Mucosa of descending colon (tissue), 3 donors: ENCODE data around the gene APOL4. TPM values are rescaled to one million over a fixed set of nuclear protein-coding genes. Genes with fewer than 3 reads are reported as not detected.
A peak's percentile ranks its signal among the peaks of the same experiment; 100 is the strongest.
"Not testable (repeated sequence)": the region's sequence is repeated elsewhere in the genome, so short reads cannot be mapped to it uniquely, and the experiment has no call there.

Experiments
- ATAC-seq: fragments of 200-7000 bp; cut with Tn5 transposase; one replicate; pipeline ENCODE4 v1.9.1; 2020; ENCODE audit warnings: mild to moderate bottlenecking, moderate library complexity
- DNase-seq, 3 donors: peaks; one replicate each; pipeline ENCODE4 v3.0.0-alpha.2; 2020
- H3K36me3 ChIP-seq: fragments of 200-600 bp; one replicate; pipeline ENCODE4 v1.8.0; 2021; ENCODE audit warnings: low read depth, mild to moderate bottlenecking
- H3K4me1 ChIP-seq: fragments of 200-600 bp; one replicate; pipeline ENCODE4 v1.8.0; 2021; ENCODE audit warnings: low read depth, mild to moderate bottlenecking
- H3K4me3 ChIP-seq: fragments of 200-600 bp; one replicate; pipeline ENCODE4 v1.8.0; 2021; ENCODE audit warnings: mild to moderate bottlenecking
- H3K9me3 ChIP-seq: fragments of 200-600 bp; one replicate; pipeline ENCODE4 v1.8.0; 2021; ENCODE audit warnings: mild to moderate bottlenecking
- intact Hi-C, 2 donors: fragments of 100-400 bp; cut with DNase I in 1 of 2; cut with micrococcal nuclease in 1 of 2; formaldehyde crosslinking; loops; one replicate each; pipeline versions ENCODE4 v1.11.0 to v1.11.1; 2022; cut with DNase I, micrococcal nuclease
- total RNA-seq, 3 donors: library from RNA; stranded (reverse); fragmentation: NEBNext Ultra II Directional in 2 of 3; extraction: Animal tissue kit (Norgen Biotek cat#: 25700) in 2 of 3; gene quantifications; one replicate each; pipeline versions ENCODE4 v1.2.1 to v1.2.4, GENCODE V29; 2021 to 2023
- TF ChIP-seq, protein P1 (sequence below): fragments of 200-600 bp; IDR thresholded peaks from one replicate; pipeline ENCODE4 v1.8.0; 2022; ENCODE audit warnings: antibody characterized with exemption, mild to moderate bottlenecking
- donor health status: DM: no; HTN: no; CAD: no; lungs with moderate emphysema.
- donor health status: DM: no; HTN: no; CAD: no.
- donor health status: DM: no; HTN: yes; CAD: no.

The APOL4 gene
- total RNA-seq, 3 donors from 2014 or later = 1.7 to 4.3 (median 2.7) TPM

DNA sequence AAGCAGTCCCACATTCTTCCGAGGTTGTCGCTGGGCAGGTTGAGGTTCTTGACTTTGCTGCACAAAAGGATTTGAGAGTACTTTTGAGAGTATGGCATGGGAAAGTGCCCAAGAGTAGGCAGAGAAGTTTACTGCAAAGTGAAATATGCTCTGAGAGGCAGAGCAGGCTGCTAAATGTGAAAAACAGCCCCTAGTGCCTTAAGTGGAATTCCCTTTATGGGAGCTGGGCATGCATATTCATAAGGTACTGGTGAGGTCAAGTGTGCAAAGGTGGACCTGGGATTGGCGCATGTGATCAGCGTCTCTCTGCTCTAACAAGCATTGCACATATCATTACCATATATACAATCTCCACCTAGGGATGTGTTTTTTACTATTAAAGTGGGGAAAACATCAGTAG is 12.0 kb upstream of the APOL4 start:
- DNase-seq = no peak
- H3K4me3 ChIP-seq = no peak overlapping the region
- intact Hi-C loops = no loop called here
- ATAC-seq = no peak
- H3K36me3 ChIP-seq = no peaks in the 10 kb centered on the region
- no peaks in the 10 kb centered on the region for H3K4me1 ChIP-seq
- TF ChIP-seq, protein P1, sequence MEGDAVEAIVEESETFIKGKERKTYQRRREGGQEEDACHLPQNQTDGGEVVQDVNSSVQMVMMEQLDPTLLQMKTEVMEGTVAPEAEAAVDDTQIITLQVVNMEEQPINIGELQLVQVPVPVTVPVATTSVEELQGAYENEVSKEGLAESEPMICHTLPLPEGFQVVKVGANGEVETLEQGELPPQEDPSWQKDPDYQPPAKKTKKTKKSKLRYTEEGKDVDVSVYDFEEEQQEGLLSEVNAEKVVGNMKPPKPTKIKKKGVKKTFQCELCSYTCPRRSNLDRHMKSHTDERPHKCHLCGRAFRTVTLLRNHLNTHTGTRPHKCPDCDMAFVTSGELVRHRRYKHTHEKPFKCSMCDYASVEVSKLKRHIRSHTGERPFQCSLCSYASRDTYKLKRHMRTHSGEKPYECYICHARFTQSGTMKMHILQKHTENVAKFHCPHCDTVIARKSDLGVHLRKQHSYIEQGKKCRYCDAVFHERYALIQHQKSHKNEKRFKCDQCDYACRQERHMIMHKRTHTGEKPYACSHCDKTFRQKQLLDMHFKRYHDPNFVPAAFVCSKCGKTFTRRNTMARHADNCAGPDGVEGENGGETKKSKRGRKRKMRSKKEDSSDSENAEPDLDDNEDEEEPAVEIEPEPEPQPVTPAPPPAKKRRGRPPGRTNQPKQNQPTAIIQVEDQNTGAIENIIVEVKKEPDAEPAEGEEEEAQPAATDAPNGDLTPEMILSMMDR = no peak
- no peaks in the 10 kb centered on the region for H3K9me3 ChIP-seq

DNA sequence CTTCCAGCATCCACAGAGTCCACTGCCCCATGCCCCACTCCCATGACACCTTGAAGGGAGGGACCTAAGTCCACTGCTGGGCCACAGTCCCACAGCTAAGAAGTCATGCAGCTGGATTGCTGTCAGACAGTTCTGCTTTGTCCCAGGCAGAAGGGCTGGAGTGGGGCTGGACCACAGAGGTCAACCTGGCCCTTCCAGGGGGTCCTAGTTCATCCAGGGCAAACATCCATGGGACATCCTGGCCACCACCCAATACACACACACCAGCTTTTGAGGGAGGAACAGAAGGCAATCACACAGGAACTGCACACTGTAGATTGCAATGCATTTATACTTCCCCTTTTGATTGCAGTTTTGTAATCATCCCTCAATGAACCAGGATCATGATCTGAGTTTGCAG is 11.3 kb upstream of the APOL4 start:
- Histone ChIP-seq H3K36me3 (no peaks in the 10 kb centered on the region), H3K4me1 (no peaks in the 10 kb centered on the region), H3K4me3 (no peak overlapping the region), H3K9me3 (no peaks in the 10 kb centered on the region)
- TF ChIP-seq, protein P1 = no peak
- peak; percentile 28 for ATAC-seq
- DNase-seq = no peak
- intact Hi-C loops = no loop called here

GRCh38 chr22:36211237-36211861 is 9.7 kb upstream of the APOL4 start:
- TF ChIP-seq, protein P1 = no peak
- ATAC-seq = peak; percentile 33

DNA sequence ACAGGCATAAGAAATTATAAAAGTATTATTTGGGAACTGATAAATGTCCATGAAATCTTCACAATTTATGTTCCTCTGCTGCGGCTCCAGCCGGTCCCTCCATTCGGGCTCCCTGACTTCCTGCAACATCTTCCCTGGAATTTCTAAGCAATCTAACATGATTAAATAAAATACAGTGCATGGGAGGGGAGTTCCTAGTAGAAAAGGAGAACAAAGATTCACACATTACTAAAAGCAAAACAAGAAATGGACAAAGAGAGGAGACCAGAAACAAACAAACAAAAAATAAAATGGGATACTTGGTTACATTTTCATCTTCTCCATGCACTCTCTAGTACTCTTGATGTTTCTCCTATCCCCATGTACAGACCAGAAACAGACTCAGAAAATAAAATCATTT is 8.6 kb upstream of the APOL4 start:
- TF ChIP-seq, protein P1 = no peak
- DNase-seq (no peak), ATAC-seq (no peak)
- no peaks in the 10 kb centered on the region for H3K36me3 ChIP-seq
- intact Hi-C loops = no loop called here
- H3K9me3 ChIP-seq = no peaks in the 10 kb centered on the region
- H3K4me1 ChIP-seq = no peaks in the 10 kb centered on the region
- no peak overlapping the region for H3K4me3 ChIP-seq

More at GRCh38 chr22:36211237-36211861, 9.7 kb upstream of the APOL4 start:
- H3K9me3 ChIP-seq = no peaks in the 10 kb centered on the region
- intact Hi-C loops = no loop called here
- DNase-seq = peak in 1 of 3 donors; percentile 33
- no peaks in the 10 kb centered on the region for H3K36me3 ChIP-seq
- no peaks in the 10 kb centered on the region for H3K4me1 ChIP-seq
- H3K4me3 ChIP-seq = no peak overlapping the region

- ATAC-seq, H3K4me3 ChIP-seq, H3K4me1 ChIP-seq, DNase-seq, H3K9me3 ChIP-seq, intact Hi-C loops, H3K36me3 ChIP-seq: not testable (repeated sequence)
Measured at GRCh38 chr22:36209488-36209908, 7.9 kb upstream of the APOL4 start.

DNA sequence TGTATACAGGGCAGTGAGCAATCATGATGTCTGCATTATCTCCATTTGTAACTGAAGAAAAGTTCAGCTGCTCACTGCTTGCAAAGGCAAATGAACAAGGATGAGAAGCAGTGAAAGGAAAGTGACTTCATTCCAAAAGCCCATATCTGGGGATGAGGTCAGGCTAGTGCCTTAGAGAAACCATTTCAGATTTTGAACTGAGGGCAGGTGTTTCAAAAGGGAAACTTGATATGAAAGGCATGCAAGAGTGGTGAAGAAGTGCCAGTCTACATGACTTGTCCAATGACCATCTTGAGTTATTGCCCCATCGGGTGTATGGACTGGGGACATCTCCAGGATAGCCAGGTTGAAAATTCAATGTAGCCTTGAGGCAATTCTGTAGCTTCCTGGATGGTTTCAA is 7.3 kb upstream of the APOL4 start:
- Histone ChIP-seq H3K9me3 (no peaks in the 10 kb centered on the region), H3K4me3 (no peak overlapping the region), H3K36me3 (no peaks in the 10 kb centered on the region), H3K4me1 (no peaks in the 10 kb centered on the region)
- intact Hi-C loops = no loop called here
- DNase-seq (no peak), ATAC-seq (no peak)
- TF ChIP-seq, protein P1 = no peak
